ENCODE data around the gene UTP11. TPM values are rescaled to one million over a fixed set of nuclear protein-coding genes. Genes with fewer than 3 reads are reported as not detected.
A peak's percentile ranks its signal among the peaks of the same experiment; 100 is the strongest.

The UTP11 gene
- total and polyA plus RNA-seq, 2 of the 8 experiments (the other 6 are each of a cell fraction or from before 2014, with no cell fraction given), result 19.5 to 60.5 TPM

GRCh38 chr1:38047603-38048141 is 35.1 kb downstream of the UTP11 start:
- H2BK15ac ChIP-seq (ENCODE audit: low read length), result peak overlapping the region; percentile 88; the same call in 1 of the 2 replicates
- no peak overlapping the region for H3K14ac ChIP-seq (ENCODE audit: insufficient read length)
- ChIA-PET CTCF (ENCODE audit: partially characterized antibody) (interaction anchor here (0.7 to 18.0 kb wide), 17 partner anchors 10 to 442 kb away, joined by 3 to 212 read pairs (median 3); no protein-coding TSS in a partner anchor), POLR2A (ENCODE audit: partially characterized antibody) (interaction anchor here (0.8 to 2.9 kb wide), 13 partner anchors 9 to 460 kb away, joined by 3 to 12 read pairs (median 4); no protein-coding TSS in a partner anchor)
- DNase-seq (ENCODE audit: low read depth in 1 of 2, low spot score in 2 of 2) (peak in 1 of 2 experiments; percentile 72), FAIRE-seq (no peak)
- peak overlapping the region; percentile 65 for H3K18ac ChIP-seq (ENCODE audit: extremely low read depth, low read length)
- no peak overlapping the region for H3K23ac ChIP-seq (ENCODE audit: insufficient read length)
- peak overlapping the region; percentile 1; the same call in 1 of the 2 replicates for H2BK5ac ChIP-seq (ENCODE audit: low read depth, low read length)
- no peak overlapping the region for H2AFZ ChIP-seq (ENCODE audit: low read length)
- H3K4me1 ChIP-seq (replicated peaks in 1 of 4; ENCODE audit: control insufficient read depth in 3 of 4, insufficient read depth in 4 of 4, low read length in 3 of 4), result peaks cover 3 to 22% (median 10%) of the 10 kb centered on the region in 4 experiments
- peak overlapping the region; percentile 48 to 68 (median 56) for H3K4me3 ChIP-seq (ENCODE audit: extremely low read depth in 1 of 4, insufficient read depth in 2 of 4, low read depth in 3 of 4, low read length in 4 of 4)
- WGBS, 2 experiments (ENCODE audit: extremely low coverage in 1 of 2, insufficient coverage in 1 of 2, insufficient read length in 1 of 2, insufficient replicate concordance in 2 of 2, low coverage in 1 of 2, low lambda C conversion rate in 2 of 2, missing lambda C conversion rate in 1 of 2), result 5% methylated on average over 29 of the region's 34 CpGs; no CpG with 5 or more reads in 1 of the 2 experiments
- H2BK20ac ChIP-seq (ENCODE audit: low read length), result peak overlapping the region; percentile 86; the same call in 1 of the 2 replicates
- peaks cover 10 to 48% (median 40%) of the 10 kb centered on the region in 4 experiments; a peak in 6 of 7 replicates for H3K27me3 ChIP-seq (replicated peaks in 1 of 4; ENCODE audit: control insufficient read depth in 3 of 4, extremely low read depth in 1 of 4, insufficient read depth in 3 of 4, low read length in 3 of 4)
- peaks cover 11 to 19% of the 10 kb centered on the region in 2 experiments for H4K20me1 ChIP-seq (replicated peaks in 1 of 2; ENCODE audit: control insufficient read depth in 1 of 2, insufficient read depth in 2 of 2, low read length in 2 of 2)
- no peak overlapping the region for H2AK5ac ChIP-seq (ENCODE audit: low read depth, low read length)
- peak overlapping the region; percentile 28; the same call in 1 of the 2 replicates for H4K8ac ChIP-seq (ENCODE audit: extremely low read depth, insufficient read depth, low read length)
- no peak overlapping the region for H3K27ac ChIP-seq (ENCODE audit: low read depth, low read length)
- no peak overlapping the region for H3K56ac ChIP-seq (replicated peaks; ENCODE audit: insufficient read length, low read depth, low read length)
- peak overlapping the region in 2 of 4 experiments; percentile 8 to 16; a peak in 4 of 7 replicates for H3K9ac ChIP-seq (replicated peaks in 1 of 4; ENCODE audit: extremely low read depth in 1 of 4, low read depth in 3 of 4, low read length in 3 of 4)
- H3K23me2 ChIP-seq (ENCODE audit: low read depth, low read length), result peaks cover 24% of the 10 kb centered on the region; the same call in 1 of the 2 replicates
- peak overlapping the region; percentile 90 to 94 for H3K4me2 ChIP-seq (ENCODE audit: insufficient read depth in 1 of 2, low read depth in 2 of 2, low read length in 2 of 2)
- H3K79me1 ChIP-seq (ENCODE audit: low read depth, low read length), result peaks cover 2% of the 10 kb centered on the region
- H4K5ac ChIP-seq (ENCODE audit: insufficient read length, low read depth, low read length), result no peak overlapping the region
- no peak overlapping the region for H2BK12ac ChIP-seq (ENCODE audit: low read depth, low read length)
- H3K4ac ChIP-seq (replicated peaks; ENCODE audit: insufficient read length, low read depth, low read length), result peak overlapping the region; percentile 44
- peak overlapping the region; percentile 34 for H4K91ac ChIP-seq (replicated peaks; ENCODE audit: insufficient read length, low read length)
- H2BK120ac ChIP-seq (replicated peaks; ENCODE audit: low read depth, low read length), result no peak overlapping the region
- peaks cover 0 to 15% of the 10 kb centered on the region in 2 experiments; a peak in 3 of 4 replicates for H3K79me2 ChIP-seq (ENCODE audit: control insufficient read depth in 1 of 2, insufficient read depth in 2 of 2, low read length in 2 of 2)
- H3K9me3 ChIP-seq (ENCODE audit: insufficient read depth in 2 of 2, low read depth in 1 of 2, low read length in 1 of 2), result no peaks in the 10 kb centered on the region
- peaks cover 0 to 10% (median 0%) of the 10 kb centered on the region in 4 experiments; a peak in 1 of 8 replicates for H3K36me3 ChIP-seq (ENCODE audit: control insufficient read depth in 2 of 4, insufficient read depth in 4 of 4, low read length in 3 of 4)
- 0 out of 2 replicates have a peak, but pooled peaks have one; percentile 12 for TF ChIP-seq PHF8 (conservative IDR thresholded peaks at IDR 0.05; ENCODE audit: low read depth, low read length)
- no peak for TF ChIP-seq CREB1 (IDR thresholded peaks at IDR 0.05)
- no peak for TF ChIP-seq BRCA1 (IDR thresholded peaks at IDR 0.05; ENCODE audit: low read depth, low read length)
- TF ChIP-seq ASH2L (IDR thresholded peaks at IDR 0.05; ENCODE audit: low read length), result peak; percentile 55
- no peak for TF ChIP-seq MAFK (IDR thresholded peaks at IDR 0.05; ENCODE audit: low read depth, low read length)
- TF ChIP-seq CBX5 (IDR thresholded peaks at IDR 0.05; ENCODE audit: low read depth, low read length), result no peak
- TF ChIP-seq GABPA (IDR thresholded peaks at IDR 0.05; ENCODE audit: borderline replicate concordance, insufficient read depth, low read length), result peak; percentile 32; the same call in 1 of the 2 replicates
- no peak; a peak in 1 of 4 replicates for TF ChIP-seq HDAC2 (IDR thresholded peaks at IDR 0.05; ENCODE audit: borderline replicate concordance in 1 of 2, low read depth in 2 of 2, low read length in 2 of 2)
- TF ChIP-seq RFX5 (IDR thresholded peaks at IDR 0.05; ENCODE audit: borderline replicate concordance, low read depth, low read length), result no peak
- peak; percentile 71 to 89; a peak in 2 of 4 replicates for TF ChIP-seq SIN3A (conservative IDR thresholded peaks at IDR 0.05 in 1 of 2, IDR thresholded peaks at IDR 0.05 in 1 of 2; ENCODE audit: low read depth in 1 of 2, low read length in 2 of 2)
- no peak for TF ChIP-seq RNF2 (IDR thresholded peaks at IDR 0.05; ENCODE audit: borderline replicate concordance, low read depth, low read length, missing control alignments, poor library complexity, severe bottlenecking)
